HCT116 (cell line): ENCODE measurements around the gene STX16.

Experiments used
- CBX3 ChIP-seq: IDR thresholded peaks from 2 replicates; pipeline ENCODE4 v1.6.1; 2012; ENCODE audit warnings: low read depth
- CEBPB ChIP-seq: IDR thresholded peaks from 2 replicates; pipeline ENCODE4 v1.6.1; 2012; ENCODE audit warnings: low read depth
- CTCF ChIP-seq, 3 experiments: fragments of 200-600 bp in 1 of 3; sonication (generic) in 1 of 3; IDR thresholded peaks in 2 of 3; conservative IDR thresholded peaks in 1 of 3; 2 replicates each; pipeline ENCODE4 v1.5.1; 2012 to 2017; ENCODE audit warnings: low read depth in 2 of 3, low read length in 2 of 3, antibody characterized with exemption in 1 of 3, borderline replicate concordance in 1 of 3, control low read depth in 1 of 3, mild to moderate bottlenecking in 1 of 3, mixed read lengths in 1 of 3, mixed run types in 1 of 3, moderate library complexity in 1 of 3; ENCODE audit not compliant: insufficient read depth in 1 of 3
- EGR1 ChIP-seq: IDR thresholded peaks from 2 replicates; pipeline ENCODE4 v1.6.1; 2012; ENCODE audit warnings: low read depth
- EZH2 ChIP-seq: fragments of 200-600 bp; sonication (generic); IDR thresholded peaks from 2 replicates; pipeline ENCODE4 v1.6.1; 2017; ENCODE audit warnings: antibody characterized with exemption, mixed run types
- FOSL1 ChIP-seq: IDR thresholded peaks from 2 replicates; pipeline ENCODE4 v1.6.1; 2012; ENCODE audit warnings: low read depth
- JUND ChIP-seq: IDR thresholded peaks from 2 replicates; pipeline ENCODE4 v1.6.1; 2012
- POLR2A ChIP-seq: IDR thresholded peaks from 2 replicates; pipeline ENCODE4 v1.7.0; 2011; ENCODE audit warnings: borderline replicate concordance; ENCODE audit not compliant: insufficient read depth, insufficient read length; ENCODE audit errors: extremely low read depth
- POLR2AphosphoS5 ChIP-seq: IDR thresholded peaks from 2 replicates; pipeline ENCODE4 v1.6.1; 2011; ENCODE audit warnings: mild to moderate bottlenecking, low read depth, low read length, moderate library complexity
- RAD21 ChIP-seq: IDR thresholded peaks from 2 replicates; pipeline ENCODE4 v1.6.1; 2012; ENCODE audit warnings: low read depth, mild to moderate bottlenecking
- REST ChIP-seq: IDR thresholded peaks from 2 replicates; pipeline ENCODE4 v1.6.1; 2012; ENCODE audit warnings: low read depth
- SP1 ChIP-seq: IDR thresholded peaks from 2 replicates; pipeline ENCODE4 v1.6.1; 2012; ENCODE audit warnings: low read depth
- YY1 ChIP-seq: IDR thresholded peaks from 2 replicates; pipeline ENCODE4 v1.6.1; 2011; ENCODE audit warnings: low read length, low read depth, moderate library complexity, mild to moderate bottlenecking; ENCODE audit not compliant: insufficient replicate concordance; ENCODE audit errors: extremely low read depth

- TF ChIP-seq POLR2AphosphoS5, result no peak
- TF ChIP-seq CTCF (IDR thresholded peaks at IDR 0.05 in 2 of 3, conservative IDR thresholded peaks at IDR 0.05 in 1 of 3; ENCODE audit: borderline replicate concordance in 1 of 3, insufficient read depth in 1 of 3, low read depth in 2 of 3, low read length in 2 of 3), result no peak
- TF ChIP-seq RAD21, result no peak
- TF ChIP-seq POLR2A, result no peak
- no peak for TF ChIP-seq YY1
- no peak for TF ChIP-seq REST
- no peak for TF ChIP-seq SP1
- no peak for TF ChIP-seq CBX3
- no peak for TF ChIP-seq CEBPB
- no peak for TF ChIP-seq JUND
- no peak for TF ChIP-seq EGR1
- no peak for TF ChIP-seq EZH2
- no peak for TF ChIP-seq FOSL1
Observed at GRCh38 chr20:58617158-58617557, 33.9 kb upstream of the STX16 start.
